Tibial nerve (tissue), 4 donors: ENCODE data around the gene CLTCL1.

ENCODE experiments used
- EP300 ChIP-seq, 2 donors: sonication (generic); formaldehyde crosslinking; IDR thresholded peaks; one replicate each; pipeline ENCODE4 v1.6.1; 2017; ENCODE audit warnings: antibody characterized with exemption in 2 of 2, mild to moderate bottlenecking in 1 of 2
- POLR2A ChIP-seq, 2 donors: fragments of 450-650 bp; IDR thresholded peaks; one replicate each; pipeline ENCODE4 v1.6.1; 2017; ENCODE audit warnings: antibody characterized with exemption in 2 of 2, mild to moderate bottlenecking in 2 of 2, moderate library complexity in 2 of 2
- TF ChIP-seq, protein P1 (sequence below), 5 experiments: fragments of 200-600 bp in 3 of 5; fragments of 450-650 bp in 2 of 5; sonication (generic) in 3 of 5; IDR thresholded peaks; one replicate each; pipeline ENCODE4 v1.5.1; 2016 to 2019; ENCODE audit warnings: antibody characterized with exemption in 5 of 5, mild to moderate bottlenecking in 3 of 5, moderate library complexity in 2 of 5

GRCh38 chr22:19336133-19337075 lies 44.9 kb upstream of the CLTCL1 start:
- TF ChIP-seq POLR2A (IDR thresholded peaks at IDR 0.05): no peak
- TF ChIP-seq, protein P1, sequence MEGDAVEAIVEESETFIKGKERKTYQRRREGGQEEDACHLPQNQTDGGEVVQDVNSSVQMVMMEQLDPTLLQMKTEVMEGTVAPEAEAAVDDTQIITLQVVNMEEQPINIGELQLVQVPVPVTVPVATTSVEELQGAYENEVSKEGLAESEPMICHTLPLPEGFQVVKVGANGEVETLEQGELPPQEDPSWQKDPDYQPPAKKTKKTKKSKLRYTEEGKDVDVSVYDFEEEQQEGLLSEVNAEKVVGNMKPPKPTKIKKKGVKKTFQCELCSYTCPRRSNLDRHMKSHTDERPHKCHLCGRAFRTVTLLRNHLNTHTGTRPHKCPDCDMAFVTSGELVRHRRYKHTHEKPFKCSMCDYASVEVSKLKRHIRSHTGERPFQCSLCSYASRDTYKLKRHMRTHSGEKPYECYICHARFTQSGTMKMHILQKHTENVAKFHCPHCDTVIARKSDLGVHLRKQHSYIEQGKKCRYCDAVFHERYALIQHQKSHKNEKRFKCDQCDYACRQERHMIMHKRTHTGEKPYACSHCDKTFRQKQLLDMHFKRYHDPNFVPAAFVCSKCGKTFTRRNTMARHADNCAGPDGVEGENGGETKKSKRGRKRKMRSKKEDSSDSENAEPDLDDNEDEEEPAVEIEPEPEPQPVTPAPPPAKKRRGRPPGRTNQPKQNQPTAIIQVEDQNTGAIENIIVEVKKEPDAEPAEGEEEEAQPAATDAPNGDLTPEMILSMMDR (IDR thresholded peaks at IDR 0.05): no peak
- TF ChIP-seq EP300 (IDR thresholded peaks at IDR 0.05): no peak
